ENCODE results near the gene DLX2. TPM values are rescaled to one million over a fixed set of nuclear protein-coding genes. Genes with fewer than 3 reads are reported as not detected.

DLX2 gene
- total RNA-seq, 1 experiment from 2014 or later = 4.4 TPM

Other genes with a start within 250 kb of the DLX2 start
- gene SLC25A12, start 208.7 kb downstream of the DLX2 start, total RNA-seq (2021; ENCODE audit: unreplicated experiment) = 17.8 TPM
- gene HAT1, start 180.4 kb downstream of the DLX2 start, total RNA-seq (2021; ENCODE audit: unreplicated experiment) = 74.7 TPM
- gene METAP1D, start 102.9 kb downstream of the DLX2 start, total RNA-seq (2021; ENCODE audit: unreplicated experiment) = 8.6 TPM
- 3.5 TPM for gene DLX1, start 17.4 kb downstream of the DLX2 start, total RNA-seq (2021; ENCODE audit: unreplicated experiment)